T-helper 2 cell treated with Interferon-gamma antibody and Interleukin-4, amounts not matched to agents 5 μg/mL and 100 μg/mL, for 36 hours (primary cell): ENCODE measurements around the gene TMTC2.
"Not testable (repeated sequence)": the region's sequence is repeated elsewhere in the genome, so short reads cannot be mapped to it uniquely, and the experiment has no call there.

Experiments used
- DNase-seq: peaks from one replicate; pipeline ENCODE4 v3.0.0; 2021; ENCODE audit warnings: low spot score
- H3K27ac Mint-ChIP-seq: one replicate; pipeline ENCODE4 v1.8.0; 2021; ENCODE audit warnings: mild to moderate bottlenecking, mixed read lengths
- H3K27me3 Mint-ChIP-seq: one replicate; pipeline ENCODE4 v1.8.0; 2021; ENCODE audit warnings: low read depth, mixed read lengths
- H3K36me3 Mint-ChIP-seq: one replicate; pipeline ENCODE4 v1.8.0; 2021; ENCODE audit warnings: low read depth, mixed read lengths
- H3K4me1 Mint-ChIP-seq: one replicate; pipeline ENCODE4 v1.8.0; 2021; ENCODE audit warnings: low read depth, mixed read lengths
- H3K4me3 Mint-ChIP-seq: one replicate; pipeline ENCODE4 v1.8.0; 2022; ENCODE audit warnings: mild to moderate bottlenecking, moderate library complexity, mixed read lengths
- H3K9me3 Mint-ChIP-seq: one replicate; pipeline ENCODE4 v1.8.0; 2021; ENCODE audit warnings: mixed read lengths

Gene TMTC2

DNA sequence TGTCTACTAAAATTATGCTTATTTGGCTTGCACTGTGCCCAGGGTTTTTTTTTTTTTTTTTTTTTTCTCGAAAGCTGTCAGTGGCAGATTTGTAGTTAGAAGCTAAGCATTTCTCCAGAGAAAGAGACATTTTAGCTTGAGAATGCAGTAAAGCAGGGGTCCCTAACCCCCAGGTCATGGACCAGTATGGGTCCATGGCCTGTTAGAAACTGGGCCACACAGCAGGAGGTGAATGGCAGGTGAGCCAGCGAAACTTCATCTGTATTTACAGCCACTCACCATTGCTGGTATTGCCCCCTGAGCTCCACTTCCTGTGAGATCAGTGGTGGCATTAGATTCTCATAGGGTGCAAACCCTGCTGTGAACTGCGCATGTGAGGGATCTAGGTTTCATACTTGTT, 73.7 kb downstream of the TMTC2 start:
- H3K4me1 Mint-ChIP-seq: no peaks in the 10 kb centered on the region
- H3K4me3 Mint-ChIP-seq: no peak overlapping the region
- no peak overlapping the region for H3K27ac Mint-ChIP-seq
- no peak for DNase-seq
- no peaks in the 10 kb centered on the region for H3K27me3 Mint-ChIP-seq
- no peaks in the 10 kb centered on the region for H3K9me3 Mint-ChIP-seq
- H3K36me3 Mint-ChIP-seq: no peaks in the 10 kb centered on the region

DNA sequence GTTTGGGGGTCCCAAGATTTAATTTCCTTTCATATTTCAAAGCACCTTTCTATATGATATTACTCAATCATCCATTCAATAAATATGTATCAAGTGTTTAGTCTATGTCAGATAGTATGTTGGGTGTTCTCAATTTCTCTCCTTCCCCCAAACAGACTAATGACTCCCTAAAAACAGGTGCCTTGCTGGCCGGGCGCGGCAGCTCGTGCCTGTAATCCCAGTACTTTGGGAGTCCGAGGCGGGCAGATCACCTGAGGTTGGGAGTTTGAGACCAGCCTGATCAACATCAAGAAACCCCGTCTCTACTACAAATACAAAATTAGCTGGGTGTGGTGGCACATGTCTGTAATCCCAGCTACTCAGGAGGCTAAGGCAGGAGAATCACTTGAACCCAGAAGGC, 78.5 kb downstream of the TMTC2 start:
- not testable (repeated sequence) for H3K36me3 Mint-ChIP-seq, H3K4me3 Mint-ChIP-seq, H3K4me1 Mint-ChIP-seq, DNase-seq, H3K9me3 Mint-ChIP-seq, H3K27ac Mint-ChIP-seq, H3K27me3 Mint-ChIP-seq

DNA sequence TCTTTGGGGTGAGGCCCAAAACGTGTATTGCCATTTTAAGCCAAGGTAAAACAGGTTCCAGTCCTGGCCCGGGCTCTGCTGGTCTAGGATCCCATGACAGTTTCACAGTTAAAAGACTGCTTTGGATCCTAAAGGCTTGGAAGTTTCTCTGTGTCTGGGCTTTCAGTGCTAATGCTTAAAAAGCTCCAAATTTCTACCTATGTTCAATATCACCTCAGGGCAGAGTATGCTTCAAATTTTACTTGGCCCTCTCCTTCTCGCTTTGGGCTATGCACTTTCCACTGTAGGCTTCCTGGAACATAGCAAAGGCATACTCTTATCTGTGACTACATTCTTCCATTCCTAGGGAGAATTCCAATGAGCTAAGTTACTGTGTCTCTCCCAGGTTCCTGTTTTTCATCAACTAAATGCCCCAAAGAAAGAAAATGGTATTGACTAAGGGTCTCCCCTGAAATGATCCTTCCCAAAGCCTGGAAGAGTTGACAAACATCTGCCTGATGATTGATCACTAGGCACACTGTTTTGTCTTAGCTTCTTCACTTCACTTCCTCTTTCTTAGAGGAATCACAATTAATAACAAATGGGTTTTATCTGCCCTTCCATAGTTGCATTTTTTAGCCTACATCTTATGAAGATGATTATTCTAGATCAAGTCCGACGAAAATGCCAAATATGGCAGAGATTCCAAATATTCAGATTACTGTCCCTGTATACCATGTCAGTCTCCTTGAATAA, 79.4 kb downstream of the TMTC2 start:
- H3K27me3 Mint-ChIP-seq: no peaks in the 10 kb centered on the region
- no peaks in the 10 kb centered on the region for H3K9me3 Mint-ChIP-seq
- no peaks in the 10 kb centered on the region for H3K36me3 Mint-ChIP-seq
- no peak for DNase-seq
- no peak overlapping the region for H3K4me3 Mint-ChIP-seq
- no peaks in the 10 kb centered on the region for H3K4me1 Mint-ChIP-seq
- no peak overlapping the region for H3K27ac Mint-ChIP-seq

DNA sequence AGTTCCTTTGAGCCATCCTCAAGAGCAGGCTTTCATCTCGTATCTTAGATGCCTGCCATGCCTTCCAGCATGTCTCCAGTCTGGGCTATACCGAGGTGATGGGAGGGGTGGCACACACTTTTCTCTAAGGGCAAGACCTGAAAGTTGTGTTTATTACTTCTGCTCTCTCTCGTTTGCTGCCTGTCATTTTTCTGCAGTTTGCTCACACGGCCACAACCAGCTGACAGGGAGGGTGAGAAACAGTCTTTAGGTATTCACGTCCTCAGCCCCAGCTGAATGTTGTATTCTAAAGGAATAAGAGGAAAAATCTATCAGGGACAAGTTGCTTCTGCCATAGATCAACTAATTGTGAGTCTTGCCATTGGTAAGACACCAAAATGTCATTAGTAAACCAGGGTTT, 88.0 kb downstream of the TMTC2 start:
- no peaks in the 10 kb centered on the region for H3K9me3 Mint-ChIP-seq
- no peaks in the 10 kb centered on the region for H3K4me1 Mint-ChIP-seq
- no peaks in the 10 kb centered on the region for H3K36me3 Mint-ChIP-seq
- H3K27ac Mint-ChIP-seq: no peak overlapping the region
- no peak overlapping the region for H3K4me3 Mint-ChIP-seq
- no peaks in the 10 kb centered on the region for H3K27me3 Mint-ChIP-seq
- no peak for DNase-seq

DNA sequence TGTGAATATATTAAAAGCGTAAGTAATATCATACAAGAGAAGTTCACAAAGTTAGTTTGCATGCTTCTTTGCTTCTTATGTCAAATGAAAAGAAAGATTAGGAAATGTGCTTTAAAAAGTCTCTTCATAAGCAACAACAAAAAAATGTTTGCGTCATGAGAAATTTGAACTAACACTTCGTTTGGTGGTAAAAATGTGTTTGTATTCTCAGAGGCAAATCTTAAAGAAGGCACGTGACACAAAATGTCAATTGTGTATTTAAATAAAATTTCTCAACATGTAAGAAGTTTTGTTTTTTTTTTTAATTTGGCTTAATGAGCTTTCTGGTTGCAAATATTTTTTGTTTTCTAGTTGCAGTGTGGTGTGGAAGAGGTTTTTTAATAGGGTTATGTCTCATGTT, 93.8 kb downstream of the TMTC2 start:
- Mint-ChIP-seq H3K27ac (no peak overlapping the region), H3K9me3 (no peaks in the 10 kb centered on the region), H3K27me3 (no peaks in the 10 kb centered on the region), H3K36me3 (no peaks in the 10 kb centered on the region), H3K4me1 (no peaks in the 10 kb centered on the region), H3K4me3 (no peak overlapping the region)
- DNase-seq: no peak

DNA sequence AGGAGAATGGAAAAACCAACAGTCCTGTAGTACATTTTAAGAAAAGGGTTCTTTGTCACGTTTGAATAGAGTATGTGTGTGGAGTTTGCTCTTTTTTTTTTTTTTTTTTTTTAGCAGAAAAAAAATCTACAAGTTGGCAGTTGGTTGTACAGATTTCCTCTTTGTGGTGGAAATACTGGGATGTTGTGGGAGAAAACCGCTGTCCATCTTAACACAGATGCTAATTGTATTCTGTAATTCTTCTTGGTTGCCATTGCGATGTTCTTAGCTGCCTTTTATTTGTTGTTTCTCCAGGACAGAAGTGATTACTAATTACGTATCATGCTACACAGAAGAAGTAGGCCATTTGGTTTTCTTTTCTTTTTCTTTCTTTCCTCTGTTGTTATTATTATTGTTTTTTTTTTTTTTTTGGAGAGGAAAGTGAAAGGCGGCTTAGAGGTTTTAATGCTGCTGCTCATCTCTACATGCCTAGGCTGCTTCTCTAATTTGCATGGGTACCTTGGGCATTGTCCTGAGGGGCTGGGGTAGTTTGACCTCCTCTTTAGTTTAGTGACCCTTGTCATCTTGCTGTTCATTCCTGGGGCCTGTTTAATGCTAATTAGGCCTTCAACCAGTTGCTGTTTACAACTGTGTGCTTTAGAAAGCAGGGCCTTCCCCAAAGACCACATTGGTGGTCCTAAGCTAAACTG, 94.7 kb downstream of the TMTC2 start:
- Mint-ChIP-seq H3K9me3 (no peaks in the 10 kb centered on the region), H3K4me1 (no peaks in the 10 kb centered on the region), H3K27me3 (no peaks in the 10 kb centered on the region), H3K4me3 (no peak overlapping the region), H3K27ac (no peak overlapping the region), H3K36me3 (no peaks in the 10 kb centered on the region)
- DNase-seq: no peak

DNA sequence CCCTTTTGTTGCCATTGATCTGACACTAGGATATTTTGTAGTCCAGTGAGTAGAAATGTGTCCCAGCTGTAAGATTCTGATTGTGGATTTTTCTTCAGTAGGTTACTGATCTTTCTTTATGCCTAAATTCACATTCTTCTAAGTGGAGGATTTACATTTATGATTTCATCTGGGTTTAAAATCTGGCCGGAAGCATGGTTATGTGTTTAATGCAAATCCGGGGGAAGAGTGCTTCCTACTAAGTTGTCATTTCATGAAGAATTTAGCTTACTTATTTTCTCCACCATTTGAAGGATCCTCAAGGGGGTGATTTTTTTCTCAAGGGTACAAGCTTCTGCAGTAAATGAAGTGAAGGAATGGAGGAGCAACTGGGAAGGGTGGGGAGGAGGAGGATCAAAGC, 96.7 kb downstream of the TMTC2 start:
- no peaks in the 10 kb centered on the region for H3K9me3 Mint-ChIP-seq
- no peaks in the 10 kb centered on the region for H3K27me3 Mint-ChIP-seq
- H3K4me3 Mint-ChIP-seq: no peak overlapping the region
- no peaks in the 10 kb centered on the region for H3K36me3 Mint-ChIP-seq
- H3K4me1 Mint-ChIP-seq: no peaks in the 10 kb centered on the region
- H3K27ac Mint-ChIP-seq: no peak overlapping the region
- DNase-seq: no peak

DNA sequence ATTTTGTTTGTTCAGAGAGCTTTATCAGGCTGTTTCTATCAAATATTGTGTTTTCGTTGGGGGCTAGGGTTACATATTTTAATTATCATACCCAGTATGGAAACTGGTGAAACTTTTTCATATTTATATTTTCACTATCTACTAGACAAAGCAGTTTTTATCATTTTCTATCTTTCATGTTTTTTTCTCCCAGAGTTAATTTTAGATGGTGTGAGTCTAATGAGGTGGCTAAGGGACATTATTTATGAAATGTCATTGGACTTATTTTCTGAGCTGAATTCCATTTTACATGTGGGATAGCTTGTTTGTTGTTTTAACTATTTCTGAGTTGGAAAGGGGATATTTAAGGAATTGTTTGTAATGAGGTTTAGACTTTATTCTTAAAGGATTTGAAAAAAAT, 100.3 kb downstream of the TMTC2 start:
- H3K4me3 Mint-ChIP-seq: no peak overlapping the region
- H3K27me3 Mint-ChIP-seq: no peaks in the 10 kb centered on the region
- no peaks in the 10 kb centered on the region for H3K4me1 Mint-ChIP-seq
- H3K9me3 Mint-ChIP-seq: no peaks in the 10 kb centered on the region
- no peak for DNase-seq
- H3K27ac Mint-ChIP-seq: no peak overlapping the region
- H3K36me3 Mint-ChIP-seq: no peaks in the 10 kb centered on the region

DNA sequence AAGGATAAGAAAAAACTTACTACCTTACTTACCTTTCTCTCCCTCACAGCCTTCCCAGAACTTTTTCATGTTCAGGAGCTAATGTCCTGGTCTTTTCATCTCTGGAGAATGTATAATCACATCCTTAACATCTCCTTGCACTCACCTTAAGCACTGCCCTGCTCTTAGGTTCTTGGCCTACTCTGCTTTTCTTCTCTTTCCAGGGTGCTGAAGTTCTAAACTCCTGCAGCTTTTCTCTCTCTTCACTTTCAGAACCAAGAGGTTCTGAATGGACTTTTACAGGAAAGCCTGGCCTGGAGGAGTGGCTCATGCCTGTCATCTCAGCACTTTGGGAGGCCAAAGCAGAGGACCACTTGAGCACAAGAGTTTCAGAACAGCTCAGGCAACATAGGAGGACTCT, 101.9 kb downstream of the TMTC2 start:
- Mint-ChIP-seq H3K9me3 (no peaks in the 10 kb centered on the region), H3K36me3 (no peaks in the 10 kb centered on the region), H3K27ac (no peak overlapping the region), H3K4me3 (no peak overlapping the region), H3K27me3 (no peaks in the 10 kb centered on the region), H3K4me1 (no peaks in the 10 kb centered on the region)
- no peak for DNase-seq

DNA sequence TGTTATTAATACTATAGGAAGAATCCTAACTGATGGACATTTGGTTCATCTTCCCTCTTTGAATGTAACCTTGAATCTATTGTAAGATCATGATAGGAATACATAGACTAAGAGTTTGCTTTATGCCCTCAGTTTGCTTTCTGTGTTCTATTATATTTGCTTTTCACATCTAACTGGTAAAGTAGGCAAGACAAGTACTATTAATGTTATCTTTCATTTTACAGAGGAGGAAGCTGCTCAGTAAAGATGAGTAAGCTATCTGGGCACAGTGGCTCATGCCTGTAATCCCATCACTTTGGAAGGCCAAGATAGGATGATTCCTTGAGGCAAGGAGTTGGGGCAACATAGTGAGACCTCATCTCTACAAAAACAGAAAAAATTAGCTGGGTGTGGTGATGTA, 103.0 kb downstream of the TMTC2 start:
- Mint-ChIP-seq H3K4me3 (no peak overlapping the region), H3K9me3 (no peaks in the 10 kb centered on the region), H3K36me3 (no peaks in the 10 kb centered on the region), H3K27me3 (no peaks in the 10 kb centered on the region), H3K4me1 (no peaks in the 10 kb centered on the region), H3K27ac (no peak overlapping the region)
- no peak for DNase-seq

DNA sequence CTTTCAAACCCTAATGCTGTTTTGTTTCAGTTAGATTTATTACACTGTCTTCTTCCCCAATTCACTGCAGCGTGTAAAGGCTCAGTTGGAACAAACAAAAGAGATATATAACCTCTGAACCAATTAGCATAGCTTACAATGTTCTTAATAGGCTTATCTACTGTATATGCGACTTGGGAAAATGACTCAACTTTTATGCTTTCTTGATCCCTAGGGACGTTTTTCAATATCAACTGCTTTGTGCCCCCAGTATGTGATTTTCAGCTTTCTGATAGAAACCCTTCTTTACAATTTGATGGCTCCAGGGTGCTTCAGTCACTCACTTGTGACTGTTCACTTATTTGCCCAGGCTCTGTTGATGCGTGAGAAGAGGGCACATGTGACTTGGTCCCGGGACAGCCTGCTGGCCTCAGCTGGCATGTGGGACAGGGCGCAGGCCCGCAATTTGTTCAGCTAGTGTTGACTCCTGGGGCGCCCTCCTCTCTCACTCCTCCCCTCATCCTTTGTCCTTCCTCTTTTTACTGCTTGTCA, 107.1 kb downstream of the TMTC2 start:
- Mint-ChIP-seq H3K4me3 (no peak overlapping the region), H3K4me1 (no peaks in the 10 kb centered on the region), H3K9me3 (no peaks in the 10 kb centered on the region), H3K36me3 (no peaks in the 10 kb centered on the region), H3K27ac (no peak overlapping the region), H3K27me3 (no peaks in the 10 kb centered on the region)
- no peak for DNase-seq

DNA sequence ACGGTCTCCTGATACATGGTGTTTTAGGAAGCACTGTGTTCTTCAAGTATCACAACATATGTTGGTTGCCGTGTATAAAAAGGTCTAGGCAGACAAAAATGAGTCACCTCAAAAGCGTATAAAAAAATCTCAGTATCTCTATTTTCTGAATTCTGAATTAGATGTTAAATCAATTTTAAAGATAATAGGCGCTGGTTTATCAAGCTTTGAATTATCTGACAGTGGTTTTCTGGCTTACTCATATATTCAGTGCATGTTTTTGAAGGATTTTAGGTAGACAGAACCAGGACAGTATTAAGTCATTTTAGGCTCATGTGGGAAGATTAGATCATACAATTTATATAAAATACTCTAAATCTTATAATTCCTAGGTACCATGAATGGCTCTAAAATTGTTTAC, 110.8 kb downstream of the TMTC2 start:
- Mint-ChIP-seq H3K9me3 (no peaks in the 10 kb centered on the region), H3K36me3 (no peaks in the 10 kb centered on the region), H3K27ac (no peak overlapping the region), H3K4me1 (no peaks in the 10 kb centered on the region), H3K27me3 (no peaks in the 10 kb centered on the region), H3K4me3 (no peak overlapping the region)
- no peak for DNase-seq

DNA sequence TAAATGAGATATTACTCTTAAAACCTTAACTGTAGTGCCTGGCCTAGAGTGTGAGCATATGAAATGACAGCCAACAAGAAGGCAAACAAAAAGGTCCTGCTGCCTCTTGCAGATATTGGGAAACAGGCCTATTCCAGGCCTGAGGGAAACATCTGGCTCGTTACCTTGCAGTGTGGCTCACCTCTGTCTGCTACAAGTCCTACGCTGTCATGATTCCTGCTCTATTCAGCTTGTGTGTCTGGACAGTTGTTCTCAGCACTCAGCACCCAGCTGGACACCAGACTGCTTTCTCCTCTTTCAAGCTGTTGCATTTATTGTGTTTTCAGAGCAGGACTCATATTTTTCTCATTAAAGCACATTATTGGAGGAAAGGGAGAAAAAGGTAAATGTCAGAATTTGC, 113.5 kb downstream of the TMTC2 start:
- no peak for DNase-seq
- H3K27me3 Mint-ChIP-seq: no peaks in the 10 kb centered on the region
- H3K4me1 Mint-ChIP-seq: no peaks in the 10 kb centered on the region
- no peak overlapping the region for H3K27ac Mint-ChIP-seq
- no peaks in the 10 kb centered on the region for H3K36me3 Mint-ChIP-seq
- no peaks in the 10 kb centered on the region for H3K9me3 Mint-ChIP-seq
- no peak overlapping the region for H3K4me3 Mint-ChIP-seq

DNA sequence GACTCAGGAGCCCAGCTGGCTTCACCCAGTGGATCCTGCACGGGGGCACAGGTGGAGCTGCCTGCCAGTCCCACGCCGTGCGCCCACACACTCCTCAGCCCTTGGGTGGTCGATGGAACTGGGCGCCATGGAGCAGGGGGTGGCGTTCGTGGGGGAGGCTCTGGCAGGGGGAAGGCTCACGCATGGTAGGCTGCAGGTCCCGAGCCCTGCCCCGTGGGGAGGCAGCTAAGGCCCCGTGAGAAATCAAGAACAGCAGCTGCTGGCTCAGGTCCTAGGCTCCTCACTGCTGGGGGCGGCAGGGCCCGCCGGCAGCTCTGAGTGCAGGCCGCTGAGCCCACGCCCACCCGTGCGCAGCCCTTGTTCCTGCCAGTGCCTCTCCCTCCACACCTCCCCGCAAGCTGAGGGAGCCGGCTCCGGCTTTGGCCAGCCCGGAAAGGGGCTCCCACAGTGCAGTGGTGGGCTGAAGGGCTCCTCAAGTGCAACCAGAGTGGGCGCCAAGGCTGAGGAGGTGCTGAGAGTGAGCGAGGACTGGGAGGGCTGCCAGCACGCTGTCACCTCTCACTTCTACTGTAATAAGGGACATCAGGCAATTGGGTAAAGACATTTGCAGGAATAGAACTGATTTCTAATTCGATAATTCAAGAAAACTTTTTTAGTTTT, 115.4 kb downstream of the TMTC2 start:
- H3K9me3 Mint-ChIP-seq: no peaks in the 10 kb centered on the region
- no peaks in the 10 kb centered on the region for H3K36me3 Mint-ChIP-seq
- H3K4me3 Mint-ChIP-seq: no peak overlapping the region
- no peak for DNase-seq
- no peaks in the 10 kb centered on the region for H3K27me3 Mint-ChIP-seq
- H3K4me1 Mint-ChIP-seq: no peaks in the 10 kb centered on the region
- no peak overlapping the region for H3K27ac Mint-ChIP-seq
